ENCODE measurements around the gene MPPED1.

GRCh38 chr22:43550024-43550620 is 138.3 kb downstream of the MPPED1 start:
- TF ChIP-seq, protein P1, sequence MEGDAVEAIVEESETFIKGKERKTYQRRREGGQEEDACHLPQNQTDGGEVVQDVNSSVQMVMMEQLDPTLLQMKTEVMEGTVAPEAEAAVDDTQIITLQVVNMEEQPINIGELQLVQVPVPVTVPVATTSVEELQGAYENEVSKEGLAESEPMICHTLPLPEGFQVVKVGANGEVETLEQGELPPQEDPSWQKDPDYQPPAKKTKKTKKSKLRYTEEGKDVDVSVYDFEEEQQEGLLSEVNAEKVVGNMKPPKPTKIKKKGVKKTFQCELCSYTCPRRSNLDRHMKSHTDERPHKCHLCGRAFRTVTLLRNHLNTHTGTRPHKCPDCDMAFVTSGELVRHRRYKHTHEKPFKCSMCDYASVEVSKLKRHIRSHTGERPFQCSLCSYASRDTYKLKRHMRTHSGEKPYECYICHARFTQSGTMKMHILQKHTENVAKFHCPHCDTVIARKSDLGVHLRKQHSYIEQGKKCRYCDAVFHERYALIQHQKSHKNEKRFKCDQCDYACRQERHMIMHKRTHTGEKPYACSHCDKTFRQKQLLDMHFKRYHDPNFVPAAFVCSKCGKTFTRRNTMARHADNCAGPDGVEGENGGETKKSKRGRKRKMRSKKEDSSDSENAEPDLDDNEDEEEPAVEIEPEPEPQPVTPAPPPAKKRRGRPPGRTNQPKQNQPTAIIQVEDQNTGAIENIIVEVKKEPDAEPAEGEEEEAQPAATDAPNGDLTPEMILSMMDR (IDR thresholded peaks at IDR 0.05) = no peak
- TF ChIP-seq ZFX (IDR thresholded peaks at IDR 0.05; ENCODE audit: borderline replicate concordance) = no peak
